OCI-LY7 (cell line): ENCODE data around the gene ATXN1.

Experiments used
- EZH2phosphoT487 ChIP-seq: fragments of 200-600 bp; sonication (generic); IDR thresholded peaks from 2 replicates; pipeline ENCODE4 v1.6.1; 2018; ENCODE audit warnings: low read depth, borderline replicate concordance, mild to moderate bottlenecking, mixed run types, antibody characterized with exemption, low read length, moderate library complexity, mixed read lengths
- TF ChIP-seq, protein P1 (sequence below): fragments of 200-600 bp; sonication (generic); conservative IDR thresholded peaks from 2 replicates; pipeline ENCODE4 v1.5.1; 2014; ENCODE audit warnings: mild to moderate bottlenecking, antibody characterized with exemption, low read length, moderate library complexity, mixed read lengths

DNA sequence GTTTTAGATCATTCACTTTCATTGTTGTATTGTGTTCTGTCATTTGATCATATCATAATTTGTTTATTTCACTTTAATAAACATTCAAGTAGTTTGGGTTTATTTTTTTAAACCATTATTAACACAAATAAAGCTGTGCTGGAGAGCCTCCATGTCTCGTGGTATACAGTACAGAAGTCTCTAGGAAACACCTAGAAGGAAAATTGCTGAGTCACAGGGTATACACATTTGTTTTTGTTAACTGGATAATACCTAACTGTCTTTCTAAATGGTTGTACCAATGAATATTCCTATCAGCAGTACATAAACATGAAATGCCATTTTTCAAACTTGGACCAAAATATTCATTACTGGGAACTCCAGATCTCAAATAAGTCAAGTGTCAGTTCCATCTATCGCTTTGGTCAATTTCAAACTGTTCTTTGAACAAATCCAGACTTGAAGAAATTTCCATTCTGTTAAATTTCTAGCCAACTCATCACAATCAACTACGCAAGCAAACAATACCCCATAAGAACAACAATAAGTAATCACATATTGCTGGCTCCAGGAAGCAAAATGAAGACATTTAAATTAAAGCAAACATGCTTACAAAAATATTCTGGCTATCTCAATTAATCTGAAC, 138.1 kb downstream of the ATXN1 start:
- TF ChIP-seq, protein P1, sequence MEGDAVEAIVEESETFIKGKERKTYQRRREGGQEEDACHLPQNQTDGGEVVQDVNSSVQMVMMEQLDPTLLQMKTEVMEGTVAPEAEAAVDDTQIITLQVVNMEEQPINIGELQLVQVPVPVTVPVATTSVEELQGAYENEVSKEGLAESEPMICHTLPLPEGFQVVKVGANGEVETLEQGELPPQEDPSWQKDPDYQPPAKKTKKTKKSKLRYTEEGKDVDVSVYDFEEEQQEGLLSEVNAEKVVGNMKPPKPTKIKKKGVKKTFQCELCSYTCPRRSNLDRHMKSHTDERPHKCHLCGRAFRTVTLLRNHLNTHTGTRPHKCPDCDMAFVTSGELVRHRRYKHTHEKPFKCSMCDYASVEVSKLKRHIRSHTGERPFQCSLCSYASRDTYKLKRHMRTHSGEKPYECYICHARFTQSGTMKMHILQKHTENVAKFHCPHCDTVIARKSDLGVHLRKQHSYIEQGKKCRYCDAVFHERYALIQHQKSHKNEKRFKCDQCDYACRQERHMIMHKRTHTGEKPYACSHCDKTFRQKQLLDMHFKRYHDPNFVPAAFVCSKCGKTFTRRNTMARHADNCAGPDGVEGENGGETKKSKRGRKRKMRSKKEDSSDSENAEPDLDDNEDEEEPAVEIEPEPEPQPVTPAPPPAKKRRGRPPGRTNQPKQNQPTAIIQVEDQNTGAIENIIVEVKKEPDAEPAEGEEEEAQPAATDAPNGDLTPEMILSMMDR: no peak
- no peak for TF ChIP-seq EZH2phosphoT487
